GM12878 (cell line): ENCODE data around the gene CALHM1. TPM values are rescaled to one million over a fixed set of nuclear protein-coding genes. Genes with fewer than 3 reads are reported as not detected.
A peak's percentile ranks its signal among the peaks of the same experiment; 100 is the strongest.

Experiments
- BHLHE40 ChIP-seq, 2 experiments: fragments of 450-650 bp in 1 of 2; IDR thresholded peaks; 2 replicates each; pipeline ENCODE4 v1.6.1; 2011 to 2017; ENCODE audit warnings: low read depth in 2 of 2, borderline replicate concordance in 1 of 2, improper control_type of control experiment in 1 of 2, low read length in 1 of 2, mild to moderate bottlenecking in 1 of 2
- BMI1 ChIP-seq: fragments of 450-650 bp; IDR thresholded peaks from 2 replicates; pipeline ENCODE4 v1.6.1; 2016; ENCODE audit warnings: mild to moderate bottlenecking, moderate library complexity, borderline replicate concordance
- CBFB ChIP-seq: IDR thresholded peaks from 2 replicates; pipeline ENCODE4 v1.6.1; 2016; ENCODE audit warnings: antibody characterized with exemption, low read depth
- EP300 ChIP-seq, 2 experiments: fragments of 150-350 bp in 1 of 2; IDR thresholded peaks; 2 replicates each; pipeline ENCODE4 v1.6.1; 2011 to 2012; ENCODE audit warnings: low read depth in 2 of 2, low read length in 2 of 2, borderline replicate concordance in 1 of 2, improper control_type of control experiment in 1 of 2, inconsistent platforms in 1 of 2; ENCODE audit not compliant: control insufficient read depth in 1 of 2
- EZH2 ChIP-seq: IDR thresholded peaks from 2 replicates; pipeline ENCODE4 v1.6.1; 2012; ENCODE audit warnings: low read depth, mild to moderate bottlenecking, control low read depth, inconsistent platforms, low read length, borderline replicate concordance; ENCODE audit not compliant: control insufficient read depth
- IKZF1 ChIP-seq: fragments of 450-650 bp; conservative IDR thresholded peaks from 2 replicates; pipeline ENCODE4 v1.6.1; 2017; ENCODE audit warnings: antibody characterized with exemption, mild to moderate bottlenecking
- IKZF2 ChIP-seq, 2 experiments: fragments of 450-650 bp; IDR thresholded peaks; 2 replicates each; pipeline ENCODE4 v1.6.1; 2017; ENCODE audit warnings: mild to moderate bottlenecking in 2 of 2, moderate library complexity in 2 of 2
- IRF4 ChIP-seq: IDR thresholded peaks from 2 replicates; pipeline ENCODE4 v1.6.1; 2011; ENCODE audit warnings: low read depth, low read length
- JUNB ChIP-seq: IDR thresholded peaks from 2 replicates; pipeline ENCODE4 v1.6.1; 2016; ENCODE audit warnings: antibody characterized with exemption, mild to moderate bottlenecking
- RUNX3 ChIP-seq: IDR thresholded peaks from 2 replicates; pipeline ENCODE4 v1.6.1; 2012; ENCODE audit warnings: low read length, inconsistent platforms
- SIX5 ChIP-seq: IDR thresholded peaks from 2 replicates; pipeline ENCODE4 v1.6.1; 2011; ENCODE audit warnings: mild to moderate bottlenecking, low read depth, low read length, moderate library complexity; ENCODE audit not compliant: severe bottlenecking
- SMAD5 ChIP-seq: IDR thresholded peaks from 2 replicates; pipeline ENCODE4 v1.6.1; 2016; ENCODE audit warnings: antibody characterized with exemption, low read depth
- SMC3 ChIP-seq: IDR thresholded peaks from 2 replicates; pipeline ENCODE4 v1.6.1; 2011; ENCODE audit warnings: low read length, improper control_type of control experiment, borderline replicate concordance
- TCF12 ChIP-seq: IDR thresholded peaks from 2 replicates; pipeline ENCODE4 v1.6.1; 2011; ENCODE audit warnings: low read depth, mild to moderate bottlenecking, low read length
- ZBED1 ChIP-seq: IDR thresholded peaks from 2 replicates; pipeline ENCODE4 v1.6.1; 2016; ENCODE audit warnings: borderline replicate concordance
- ZNF274 ChIP-seq: IDR thresholded peaks from one replicate; pipeline ENCODE4 v1.8.0; 2011; ENCODE audit not compliant: insufficient read length, insufficient read depth
- ZNF384 ChIP-seq: IDR thresholded peaks from 2 replicates; pipeline ENCODE4 v1.6.1; 2012; ENCODE audit warnings: low read depth, mild to moderate bottlenecking, low read length, improper control_type of control experiment, borderline replicate concordance
- polyA plus RNA-seq, 11 experiments: library from polyadenylated mRNA; depleted of rRNA in 4 of 11; unstranded in 6 of 11; stranded (reverse) in 5 of 11; fragments of >200 nt; fragmentation: Nextera tagmentation in 4 of 11; fragmentation: Illumina TruSeq in 1 of 11; extraction: Ambion mirVana in 4 of 11; extraction: Trizol in 1 of 11; gene quantifications; 1 replicate in 1 of 11; 2 replicates in 10 of 11; pipeline versions ENCODE4 v1.2.1 to v1.2.3, GENCODE V29; 2011 to 2016; ENCODE audit warnings: inconsistent platforms in 2 of 11, missing spikeins in 2 of 11, low read depth in 1 of 11
- total RNA-seq, 4 experiments: library from RNA; depleted of rRNA in 3 of 4; stranded (reverse); fragments of >200 nt in 3 of 4; fragmentation: Illumina TruSeq in 1 of 4; extraction: Trizol in 1 of 4; gene quantifications; 2 replicates each; pipeline versions ENCODE4 v1.2.1 to v1.2.3, GENCODE V29; 2013 to 2021
- TF ChIP-seq, protein P1 (sequence below): IDR thresholded peaks from 2 replicates; pipeline ENCODE4 v1.6.1; 2012; ENCODE audit warnings: low read depth, low read length, improper control_type of control experiment
- TF ChIP-seq, protein P2 (sequence below): IDR thresholded peaks from 2 replicates; pipeline ENCODE4 v1.6.1; 2012; ENCODE audit warnings: low read length, inconsistent platforms
- TF ChIP-seq, protein P3 (sequence below): IDR thresholded peaks from 2 replicates; pipeline ENCODE4 v1.6.1; 2011; ENCODE audit warnings: mild to moderate bottlenecking, low read depth, low read length, moderate library complexity; ENCODE audit not compliant: insufficient replicate concordance
- TF ChIP-seq, protein P4 (sequence below): fragments of 450-650 bp; IDR thresholded peaks from 2 replicates; pipeline ENCODE4 v1.6.1; 2014; ENCODE audit warnings: mild to moderate bottlenecking
- TF ChIP-seq, protein P5 (sequence below): fragments of 450-650 bp; IDR thresholded peaks from 2 replicates; pipeline ENCODE4 v1.6.1; 2017; ENCODE audit warnings: low read depth, mild to moderate bottlenecking, moderate library complexity
- TF ChIP-seq, protein P6 (sequence below): IDR thresholded peaks from 2 replicates; pipeline ENCODE4 v1.6.1; 2011; ENCODE audit warnings: borderline replicate concordance, low read depth, mild to moderate bottlenecking, moderate library complexity, low read length; ENCODE audit not compliant: insufficient read depth, poor library complexity, severe bottlenecking

The CALHM1 gene
- total and polyA plus RNA-seq, 10 of the 15 experiments (the other 5 are each of a cell fraction or from before 2014, with no cell fraction given), result 0.05 to 1.7 (median 0.17) TPM

DNA sequence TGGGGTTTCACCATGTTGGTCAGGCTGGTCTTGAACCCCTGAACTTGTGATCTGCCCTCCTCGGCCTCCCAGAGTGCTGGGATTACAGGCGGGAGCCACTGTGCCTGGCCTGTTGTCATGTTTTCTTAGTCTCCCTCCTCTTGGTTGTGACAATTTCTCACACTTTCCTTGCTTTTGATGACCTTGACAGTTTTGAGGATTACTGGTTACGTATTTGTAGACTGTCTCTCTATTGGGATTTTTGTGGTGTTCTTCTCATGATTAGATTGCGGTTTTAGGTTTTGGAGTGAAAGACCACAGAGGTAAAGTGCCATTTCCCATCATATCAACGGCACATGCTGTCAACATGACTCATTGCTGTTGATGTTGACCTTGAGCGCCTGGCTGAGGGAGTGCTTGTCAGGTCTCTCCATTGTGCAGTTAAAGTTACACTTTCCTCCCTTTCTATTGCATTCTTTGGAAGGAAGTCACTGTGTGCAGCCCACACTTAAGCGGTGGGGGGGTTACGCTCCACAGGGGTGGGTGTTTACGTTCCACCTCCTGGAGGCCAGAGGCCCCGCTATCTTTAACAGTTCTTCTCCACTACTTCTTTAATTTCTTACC lies 45.6 kb upstream of the CALHM1 start (continued):
- TF ChIP-seq SMC3 (no peak), IKZF2 (IDR thresholded peaks at IDR 0.05) (peak; percentile 83 to 85), EZH2 (no peak), IRF4 (no peak), ZBED1 (no peak), TCF12 (no peak), EP300 (IDR thresholded peaks at IDR 0.05; ENCODE audit: borderline replicate concordance in 1 of 2, control insufficient read depth in 1 of 2, low read depth in 2 of 2, low read length in 2 of 2) (no peak), SIX5 (no peak), RUNX3 (peak; percentile 90), ZNF274 (no peak), CBFB (peak; percentile 56; the same call in 1 of the 2 replicates), JUNB (no peak), BMI1 (no peak), IKZF1 (peak; percentile 67; the same call in 1 of the 2 replicates), BHLHE40 (IDR thresholded peaks at IDR 0.05; ENCODE audit: borderline replicate concordance in 1 of 2, low read depth in 2 of 2, low read length in 1 of 2) (peak; percentile 72 to 88), ZNF384 (no peak), SMAD5 (no peak)
- TF ChIP-seq, protein P1, sequence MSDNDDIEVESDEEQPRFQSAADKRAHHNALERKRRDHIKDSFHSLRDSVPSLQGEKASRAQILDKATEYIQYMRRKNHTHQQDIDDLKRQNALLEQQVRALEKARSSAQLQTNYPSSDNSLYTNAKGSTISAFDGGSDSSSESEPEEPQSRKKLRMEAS, result no peak
- TF ChIP-seq, protein P2, sequence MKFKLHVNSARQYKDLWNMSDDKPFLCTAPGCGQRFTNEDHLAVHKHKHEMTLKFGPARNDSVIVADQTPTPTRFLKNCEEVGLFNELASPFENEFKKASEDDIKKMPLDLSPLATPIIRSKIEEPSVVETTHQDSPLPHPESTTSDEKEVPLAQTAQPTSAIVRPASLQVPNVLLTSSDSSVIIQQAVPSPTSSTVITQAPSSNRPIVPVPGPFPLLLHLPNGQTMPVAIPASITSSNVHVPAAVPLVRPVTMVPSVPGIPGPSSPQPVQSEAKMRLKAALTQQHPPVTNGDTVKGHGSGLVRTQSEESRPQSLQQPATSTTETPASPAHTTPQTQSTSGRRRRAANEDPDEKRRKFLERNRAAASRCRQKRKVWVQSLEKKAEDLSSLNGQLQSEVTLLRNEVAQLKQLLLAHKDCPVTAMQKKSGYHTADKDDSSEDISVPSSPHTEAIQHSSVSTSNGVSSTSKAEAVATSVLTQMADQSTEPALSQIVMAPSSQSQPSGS, result 0 out of 2 replicates have a peak, but pooled peaks have one; percentile 25
- TF ChIP-seq, protein P3, sequence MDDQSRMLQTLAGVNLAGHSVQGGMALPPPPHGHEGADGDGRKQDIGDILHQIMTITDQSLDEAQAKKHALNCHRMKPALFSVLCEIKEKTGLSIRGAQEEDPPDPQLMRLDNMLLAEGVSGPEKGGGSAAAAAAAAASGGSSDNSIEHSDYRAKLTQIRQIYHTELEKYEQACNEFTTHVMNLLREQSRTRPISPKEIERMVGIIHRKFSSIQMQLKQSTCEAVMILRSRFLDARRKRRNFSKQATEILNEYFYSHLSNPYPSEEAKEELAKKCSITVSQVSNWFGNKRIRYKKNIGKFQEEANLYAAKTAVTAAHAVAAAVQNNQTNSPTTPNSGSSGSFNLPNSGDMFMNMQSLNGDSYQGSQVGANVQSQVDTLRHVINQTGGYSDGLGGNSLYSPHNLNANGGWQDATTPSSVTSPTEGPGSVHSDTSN, result no peak
- TF ChIP-seq, protein P4, sequence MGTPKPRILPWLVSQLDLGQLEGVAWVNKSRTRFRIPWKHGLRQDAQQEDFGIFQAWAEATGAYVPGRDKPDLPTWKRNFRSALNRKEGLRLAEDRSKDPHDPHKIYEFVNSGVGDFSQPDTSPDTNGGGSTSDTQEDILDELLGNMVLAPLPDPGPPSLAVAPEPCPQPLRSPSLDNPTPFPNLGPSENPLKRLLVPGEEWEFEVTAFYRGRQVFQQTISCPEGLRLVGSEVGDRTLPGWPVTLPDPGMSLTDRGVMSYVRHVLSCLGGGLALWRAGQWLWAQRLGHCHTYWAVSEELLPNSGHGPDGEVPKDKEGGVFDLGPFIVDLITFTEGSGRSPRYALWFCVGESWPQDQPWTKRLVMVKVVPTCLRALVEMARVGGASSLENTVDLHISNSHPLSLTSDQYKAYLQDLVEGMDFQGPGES, result no peak
- TF ChIP-seq, protein P5, sequence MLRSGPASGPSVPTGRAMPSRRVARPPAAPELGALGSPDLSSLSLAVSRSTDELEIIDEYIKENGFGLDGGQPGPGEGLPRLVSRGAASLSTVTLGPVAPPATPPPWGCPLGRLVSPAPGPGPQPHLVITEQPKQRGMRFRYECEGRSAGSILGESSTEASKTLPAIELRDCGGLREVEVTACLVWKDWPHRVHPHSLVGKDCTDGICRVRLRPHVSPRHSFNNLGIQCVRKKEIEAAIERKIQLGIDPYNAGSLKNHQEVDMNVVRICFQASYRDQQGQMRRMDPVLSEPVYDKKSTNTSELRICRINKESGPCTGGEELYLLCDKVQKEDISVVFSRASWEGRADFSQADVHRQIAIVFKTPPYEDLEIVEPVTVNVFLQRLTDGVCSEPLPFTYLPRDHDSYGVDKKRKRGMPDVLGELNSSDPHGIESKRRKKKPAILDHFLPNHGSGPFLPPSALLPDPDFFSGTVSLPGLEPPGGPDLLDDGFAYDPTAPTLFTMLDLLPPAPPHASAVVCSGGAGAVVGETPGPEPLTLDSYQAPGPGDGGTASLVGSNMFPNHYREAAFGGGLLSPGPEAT, result peak; percentile 17; the same call in 1 of the 2 replicates
- TF ChIP-seq, protein P6, sequence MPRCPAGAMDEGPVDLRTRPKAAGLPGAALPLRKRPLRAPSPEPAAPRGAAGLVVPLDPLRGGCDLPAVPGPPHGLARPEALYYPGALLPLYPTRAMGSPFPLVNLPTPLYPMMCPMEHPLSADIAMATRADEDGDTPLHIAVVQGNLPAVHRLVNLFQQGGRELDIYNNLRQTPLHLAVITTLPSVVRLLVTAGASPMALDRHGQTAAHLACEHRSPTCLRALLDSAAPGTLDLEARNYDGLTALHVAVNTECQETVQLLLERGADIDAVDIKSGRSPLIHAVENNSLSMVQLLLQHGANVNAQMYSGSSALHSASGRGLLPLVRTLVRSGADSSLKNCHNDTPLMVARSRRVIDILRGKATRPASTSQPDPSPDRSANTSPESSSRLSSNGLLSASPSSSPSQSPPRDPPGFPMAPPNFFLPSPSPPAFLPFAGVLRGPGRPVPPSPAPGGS, result no peak
